T-helper 1 cell treated with Interleukin-12 subunit alpha and Interleukin-12 subunit beta and Interleukin-4 antibody, amounts not matched to agents 30 μg/mL and 1 μg/mL, for 36 hours (primary cell): ENCODE results near the gene CYP11A1.
A peak's percentile ranks its signal among the peaks of the same experiment; 100 is the strongest.

Source experiments
- H3K27ac Mint-ChIP-seq: one replicate; pipeline ENCODE4 v1.8.0; 2021; ENCODE audit warnings: mild to moderate bottlenecking, mixed read lengths
- H3K27me3 Mint-ChIP-seq: one replicate; pipeline ENCODE4 v1.8.0; 2021; ENCODE audit warnings: low read depth, mixed read lengths
- H3K36me3 Mint-ChIP-seq: one replicate; pipeline ENCODE4 v1.8.0; 2021; ENCODE audit warnings: low read depth, mixed read lengths
- H3K4me1 Mint-ChIP-seq: one replicate; pipeline ENCODE4 v1.8.0; 2021; ENCODE audit warnings: low read depth, mixed read lengths
- H3K4me3 Mint-ChIP-seq: one replicate; pipeline ENCODE4 v1.8.0; 2021; ENCODE audit warnings: mild to moderate bottlenecking, moderate library complexity, mixed read lengths
- H3K9me3 Mint-ChIP-seq: one replicate; pipeline ENCODE4 v1.8.0; 2021; ENCODE audit warnings: mixed read lengths

The CYP11A1 gene

GRCh38 chr15:74406517-74406916 lies 39.1 kb upstream of the CYP11A1 start:
- Mint-ChIP-seq H3K36me3 (peaks cover 9% of the 10 kb centered on the region), H3K4me1 (peaks cover 38% of the 10 kb centered on the region), H3K27ac (peak overlapping the region; percentile 21), H3K4me3 (no peak overlapping the region), H3K27me3 (no peaks in the 10 kb centered on the region), H3K9me3 (no peaks in the 10 kb centered on the region)

- Mint-ChIP-seq H3K27me3 (no peaks in the 10 kb centered on the region), H3K36me3 (peaks cover 8% of the 10 kb centered on the region), H3K4me3 (no peak overlapping the region)
These were observed 38.4 kb upstream of the CYP11A1 start for GRCh38 chr15:74405823-74406222.

GRCh38 chr15:74403991-74404563 lies 36.6 kb upstream of the CYP11A1 start:
- H3K9me3 Mint-ChIP-seq, result no peaks in the 10 kb centered on the region
- H3K4me3 Mint-ChIP-seq, result no peak overlapping the region
- peaks cover 59% of the 10 kb centered on the region for H3K4me1 Mint-ChIP-seq
- peaks cover 8% of the 10 kb centered on the region for H3K36me3 Mint-ChIP-seq
- no peaks in the 10 kb centered on the region for H3K27me3 Mint-ChIP-seq
- H3K27ac Mint-ChIP-seq, result peak overlapping the region; percentile 81

More at GRCh38 chr15:74405823-74406222, 38.4 kb upstream of the CYP11A1 start:
- peak overlapping the region; percentile 37 for H3K27ac Mint-ChIP-seq
- H3K4me1 Mint-ChIP-seq, result peaks cover 45% of the 10 kb centered on the region
- no peaks in the 10 kb centered on the region for H3K9me3 Mint-ChIP-seq

DNA sequence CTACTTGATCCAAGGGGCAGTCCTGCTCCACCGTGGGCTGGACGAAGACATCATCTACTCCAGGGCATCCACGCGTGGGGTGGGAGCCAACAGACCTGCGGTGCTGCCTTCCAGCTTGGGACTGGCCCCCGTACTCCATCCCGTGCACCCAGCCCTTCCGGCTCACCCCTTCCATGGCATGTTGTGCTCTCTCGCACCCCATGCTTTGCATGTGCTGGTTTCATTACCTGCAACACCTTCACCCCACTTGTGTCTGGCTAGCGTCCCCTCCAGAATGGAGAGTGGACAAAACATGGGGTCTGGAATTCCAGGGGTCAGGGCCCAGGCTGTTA lies 36.1 kb upstream of the CYP11A1 start:
- Mint-ChIP-seq H3K9me3 (no peaks in the 10 kb centered on the region), H3K4me1 (peaks cover 63% of the 10 kb centered on the region), H3K4me3 (peak overlapping the region; percentile 51), H3K27me3 (no peaks in the 10 kb centered on the region), H3K27ac (peak overlapping the region; percentile 81), H3K36me3 (peaks cover 8% of the 10 kb centered on the region)

GRCh38 chr15:74402873-74403587 lies 35.6 kb upstream of the CYP11A1 start:
- Mint-ChIP-seq H3K27me3 (no peaks in the 10 kb centered on the region), H3K4me1 (peaks cover 68% of the 10 kb centered on the region), H3K27ac (peak overlapping the region; percentile 81), H3K9me3 (no peaks in the 10 kb centered on the region), H3K36me3 (peaks cover 8% of the 10 kb centered on the region), H3K4me3 (peak overlapping the region; percentile 51)

GRCh38 chr15:74402337-74402841 lies 34.9 kb upstream of the CYP11A1 start:
- Mint-ChIP-seq H3K36me3 (peaks cover 8% of the 10 kb centered on the region), H3K4me3 (peak overlapping the region; percentile 65), H3K27ac (peak overlapping the region; percentile 81), H3K4me1 (peaks cover 74% of the 10 kb centered on the region), H3K9me3 (no peaks in the 10 kb centered on the region), H3K27me3 (no peaks in the 10 kb centered on the region)

DNA sequence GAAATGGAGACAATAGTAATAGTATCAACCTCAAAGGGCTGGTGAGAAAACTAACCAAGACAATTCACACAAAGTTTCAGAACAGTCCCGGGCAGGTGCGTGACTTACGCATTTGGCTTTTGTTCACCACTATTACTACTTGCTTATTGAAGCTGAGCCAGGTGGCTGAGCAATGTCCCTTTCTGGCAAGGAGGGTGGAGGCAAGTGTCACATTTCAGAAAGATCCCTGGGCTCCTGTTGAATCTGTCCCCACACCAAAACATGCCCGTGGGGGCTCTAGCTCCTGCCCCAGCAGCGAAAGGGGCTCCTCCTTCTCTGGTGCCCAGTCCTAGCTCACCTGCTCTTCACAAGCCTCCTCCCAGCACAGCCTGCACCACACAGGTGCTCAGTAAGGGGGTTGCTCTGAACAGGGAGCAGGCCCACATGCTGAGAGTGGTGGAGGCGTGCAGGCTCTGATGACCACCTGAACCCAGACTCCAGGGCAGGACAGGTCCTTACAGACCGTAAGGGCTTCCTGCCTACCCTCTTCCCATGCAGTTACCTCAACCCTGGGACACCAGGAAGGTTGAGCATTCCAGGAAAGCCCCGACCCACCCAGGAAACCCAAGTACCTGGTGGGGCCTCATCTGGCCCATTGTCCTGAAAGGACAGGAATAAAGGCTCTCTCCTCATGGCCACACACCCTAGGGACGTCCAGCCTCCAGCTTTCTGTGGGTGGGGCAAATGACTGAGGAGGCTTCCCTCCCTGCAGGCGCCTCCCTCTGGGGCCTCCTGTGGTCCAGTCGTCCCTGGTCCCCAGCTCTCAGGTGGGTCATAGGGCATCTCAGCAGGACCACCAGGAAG lies 33.7 kb upstream of the CYP11A1 start:
- peak overlapping the region; percentile 12 for H3K4me3 Mint-ChIP-seq
- H3K27me3 Mint-ChIP-seq, result no peaks in the 10 kb centered on the region
- H3K36me3 Mint-ChIP-seq, result no peaks in the 10 kb centered on the region
- H3K9me3 Mint-ChIP-seq, result no peaks in the 10 kb centered on the region
- peak overlapping the region; percentile 81 for H3K27ac Mint-ChIP-seq
- H3K4me1 Mint-ChIP-seq, result peaks cover 75% of the 10 kb centered on the region

DNA sequence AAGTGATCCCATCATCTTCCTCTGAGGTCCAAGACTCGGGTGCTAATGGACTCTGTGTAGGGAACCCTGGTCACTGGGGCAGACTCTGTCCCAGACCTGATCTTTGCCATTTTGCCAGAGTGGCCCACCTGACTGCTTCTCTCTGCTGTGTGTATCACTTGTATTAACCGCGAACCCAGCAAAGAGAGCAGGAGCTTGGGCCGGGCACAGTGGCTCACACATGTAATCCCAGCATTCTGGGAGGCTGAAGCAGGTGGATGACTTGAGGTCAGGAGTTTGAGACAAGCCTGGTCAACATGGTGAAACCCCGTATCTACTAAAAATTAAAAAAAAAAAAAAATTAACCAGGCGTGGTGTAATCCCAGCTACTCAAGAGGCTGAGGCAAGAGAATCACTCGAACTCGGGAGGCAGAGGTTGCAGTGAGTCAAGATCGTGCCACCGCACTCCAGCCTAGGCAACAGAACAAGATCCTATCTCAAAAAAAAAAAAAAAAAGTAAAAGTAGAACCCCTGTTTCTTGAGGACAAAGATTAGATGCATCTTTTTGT lies 32.9 kb upstream of the CYP11A1 start:
- Mint-ChIP-seq H3K27ac (peak overlapping the region; percentile 81), H3K4me1 (peaks cover 76% of the 10 kb centered on the region), H3K27me3 (no peaks in the 10 kb centered on the region), H3K36me3 (no peaks in the 10 kb centered on the region), H3K9me3 (no peaks in the 10 kb centered on the region), H3K4me3 (peak overlapping the region; percentile 12)

GRCh38 chr15:74399511-74400312 lies 32.3 kb upstream of the CYP11A1 start:
- Mint-ChIP-seq H3K27ac (peak overlapping the region; percentile 81), H3K4me3 (peak overlapping the region; percentile 21)

DNA sequence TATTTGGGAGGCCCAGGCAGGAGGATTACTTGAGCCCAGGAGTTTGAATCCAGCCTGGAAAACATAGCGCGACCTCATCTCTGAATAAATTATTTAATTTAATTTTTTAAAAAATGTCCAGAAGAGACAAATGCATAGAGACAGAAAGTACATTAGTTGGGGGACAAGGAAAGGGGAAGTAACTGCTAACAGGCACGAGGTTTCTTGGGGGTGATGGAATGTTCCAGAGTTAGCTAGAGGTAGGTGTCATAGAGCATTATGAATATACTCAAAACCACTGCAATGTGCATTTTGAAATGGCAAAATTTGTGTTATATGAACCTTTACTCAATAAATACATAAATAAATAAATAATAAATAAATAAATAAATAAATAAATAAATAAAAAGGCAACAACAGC lies 31.7 kb upstream of the CYP11A1 start:
- H3K27ac Mint-ChIP-seq, result peak overlapping the region; percentile 57
- H3K4me3 Mint-ChIP-seq, result no peak overlapping the region
- H3K36me3 Mint-ChIP-seq, result no peaks in the 10 kb centered on the region

More at GRCh38 chr15:74399511-74400312, 32.3 kb upstream of the CYP11A1 start:
- Mint-ChIP-seq H3K27me3 (no peaks in the 10 kb centered on the region), H3K4me1 (peaks cover 76% of the 10 kb centered on the region), H3K9me3 (no peaks in the 10 kb centered on the region), H3K36me3 (no peaks in the 10 kb centered on the region)

DNA sequence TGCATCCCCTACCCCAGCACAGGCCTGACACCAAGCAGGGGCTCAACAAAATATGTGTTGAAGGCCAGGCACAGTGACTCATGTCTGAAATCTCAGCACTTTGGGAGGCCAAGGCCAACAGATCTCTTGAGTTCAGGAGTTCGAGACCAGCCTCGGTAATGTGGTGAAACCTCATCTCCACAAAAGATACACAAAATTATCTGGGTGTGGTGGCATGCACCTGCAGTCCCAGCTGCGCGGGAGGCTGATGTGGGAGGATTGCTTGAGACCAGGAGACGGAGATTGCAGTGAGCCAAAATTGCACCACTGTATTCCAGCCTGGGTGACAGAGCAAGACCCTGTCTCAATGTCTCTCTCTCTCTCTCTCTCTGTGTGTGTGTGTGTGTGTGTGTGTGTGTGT lies 30.7 kb upstream of the CYP11A1 start:
- Mint-ChIP-seq H3K9me3 (no peaks in the 10 kb centered on the region), H3K4me3 (no peak overlapping the region), H3K4me1 (peaks cover 74% of the 10 kb centered on the region), H3K27ac (peak overlapping the region; percentile 57), H3K27me3 (no peaks in the 10 kb centered on the region), H3K36me3 (no peaks in the 10 kb centered on the region)

More for the DNA sequence above, 31.7 kb upstream of the CYP11A1 start:
- peaks cover 77% of the 10 kb centered on the region for H3K4me1 Mint-ChIP-seq
- H3K9me3 Mint-ChIP-seq, result no peaks in the 10 kb centered on the region
- no peaks in the 10 kb centered on the region for H3K27me3 Mint-ChIP-seq

- no peaks in the 10 kb centered on the region for H3K9me3 Mint-ChIP-seq
- H3K36me3 Mint-ChIP-seq, result no peaks in the 10 kb centered on the region
- H3K4me3 Mint-ChIP-seq, result no peak overlapping the region
- H3K27ac Mint-ChIP-seq, result peak overlapping the region; percentile 52
- peaks cover 71% of the 10 kb centered on the region for H3K4me1 Mint-ChIP-seq
- no peaks in the 10 kb centered on the region for H3K27me3 Mint-ChIP-seq
These were observed 30.0 kb upstream of the CYP11A1 start for GRCh38 chr15:74397239-74398068.
